ENCODE data around the gene PGM2L1.
"Not testable (repeated sequence)": the region's sequence is repeated elsewhere in the genome, so short reads cannot be mapped to it uniquely, and the experiment has no call there.

PGM2L1 gene

DNA sequence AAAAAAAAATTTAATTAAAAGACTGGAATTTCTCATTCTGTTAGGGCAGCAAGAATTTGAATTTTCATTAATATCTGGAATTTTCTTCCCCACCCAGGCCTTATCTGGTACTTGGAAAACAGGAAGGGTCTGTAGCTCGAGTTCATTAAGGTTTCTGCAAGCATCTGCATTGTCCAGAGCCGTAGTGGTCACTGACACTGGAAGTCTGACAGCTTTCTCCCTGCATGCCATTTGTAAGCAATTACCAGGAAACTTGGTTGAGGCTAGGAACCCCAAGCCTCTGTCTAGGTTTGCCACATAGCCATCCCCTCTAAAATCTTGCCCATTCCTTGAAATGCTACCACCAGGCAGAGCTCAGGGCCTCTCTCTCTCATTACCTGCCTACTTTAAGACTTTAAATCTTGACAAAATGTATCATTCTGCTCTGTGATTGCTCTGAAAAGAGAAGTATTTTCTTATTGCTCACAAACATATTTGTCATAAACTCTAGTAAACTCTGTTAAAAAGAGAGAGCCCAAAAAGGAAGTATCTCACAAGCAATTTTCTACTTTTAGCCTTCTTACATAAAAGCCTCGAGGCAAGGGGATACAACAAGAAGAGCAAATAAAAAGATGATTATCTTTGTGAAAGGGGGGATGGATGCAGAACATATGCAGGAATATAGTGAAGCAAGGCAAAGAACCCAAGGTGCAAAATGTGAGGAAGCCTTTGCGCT lies 5.5 kb upstream of the PGM2L1 start:
- FAIRE-seq (no peak), DNase-seq (ENCODE audit: low spot score) (no peak)

DNA sequence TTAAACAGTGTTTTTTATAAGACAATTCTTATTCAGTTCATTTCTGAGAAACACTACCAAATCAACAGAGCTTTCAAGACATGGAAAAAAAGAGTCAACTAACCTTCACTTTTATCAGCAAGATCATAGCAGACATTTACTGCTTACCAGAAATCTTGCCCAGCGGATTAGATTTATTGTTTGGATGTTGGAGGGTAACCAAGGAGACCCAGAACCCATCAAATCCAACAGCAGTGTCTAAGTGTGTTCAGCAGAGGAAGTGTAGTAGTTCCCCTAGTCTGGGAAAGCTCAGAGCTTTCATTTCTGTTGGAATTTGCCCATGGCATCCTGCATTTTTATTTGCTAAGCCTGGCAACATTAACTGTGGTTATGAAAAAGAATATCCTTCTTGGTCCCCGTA lies 2.4 kb upstream of the PGM2L1 start:
- no peak for FAIRE-seq
- DNase-seq (ENCODE audit: low spot score) = no peak

GRCh38 chr11:74397501-74398243 lies 561 bp downstream of the PGM2L1 start:
- peak; percentile 39 for FAIRE-seq
- DNase-seq (ENCODE audit: low spot score) = peak; percentile 53

- no peak for DNase-seq (ENCODE audit: low spot score)
- FAIRE-seq = no peak
Observed at GRCh38 chr11:74392256-74392655, 6.0 kb downstream of the PGM2L1 start.

- DNase-seq (ENCODE audit: low spot score) = no peak
- FAIRE-seq = no peak
Observed at GRCh38 chr11:74391193-74391592, 7.0 kb downstream of the PGM2L1 start.

GRCh38 chr11:74390697-74391096 lies 7.5 kb downstream of the PGM2L1 start:
- FAIRE-seq = no peak
- DNase-seq (ENCODE audit: low spot score) = no peak

GRCh38 chr11:74388678-74389327 lies 9.4 kb downstream of the PGM2L1 start:
- DNase-seq (ENCODE audit: low spot score) (peak; percentile 11), FAIRE-seq (peak; percentile 57)

GRCh38 chr11:74384641-74385040 lies 13.6 kb downstream of the PGM2L1 start:
- DNase-seq (ENCODE audit: low spot score) = no peak
- FAIRE-seq = no peak

- FAIRE-seq = no peak
- no peak for DNase-seq (ENCODE audit: low spot score)
Observed at GRCh38 chr11:74380746-74381439, 17.3 kb downstream of the PGM2L1 start.

GRCh38 chr11:74377689-74378088 lies 20.5 kb downstream of the PGM2L1 start:
- DNase-seq (ENCODE audit: low spot score) (no peak), FAIRE-seq (no peak)

- DNase-seq (ENCODE audit: low spot score) (no peak), FAIRE-seq (no peak)
Observed at GRCh38 chr11:74373382-74373781, 24.9 kb downstream of the PGM2L1 start.

- no peak for FAIRE-seq
- DNase-seq (ENCODE audit: low spot score) = no peak
Observed at GRCh38 chr11:74371269-74372052, 26.8 kb downstream of the PGM2L1 start.

DNA sequence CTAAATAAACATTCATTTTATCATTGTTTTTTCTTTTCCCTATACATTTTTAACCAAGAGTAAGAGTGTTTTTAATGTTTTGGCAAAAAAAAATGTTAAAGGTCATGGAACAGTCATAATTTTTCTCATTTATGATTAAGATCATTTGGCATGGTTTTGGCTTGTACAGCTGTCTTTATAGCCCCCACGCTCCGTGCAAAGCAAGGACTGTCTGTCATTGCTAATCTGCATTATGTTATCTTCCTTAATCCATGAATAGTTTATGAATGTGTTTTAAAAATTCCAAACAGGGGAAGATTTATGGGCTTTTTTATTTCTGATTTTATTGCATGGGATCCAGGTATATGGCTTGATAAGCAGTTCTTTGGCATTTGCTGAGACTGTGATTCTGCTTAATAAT lies 28.1 kb downstream of the PGM2L1 start:
- no peak for FAIRE-seq
- no peak for DNase-seq (ENCODE audit: low spot score)

- FAIRE-seq (no peak), DNase-seq (ENCODE audit: low spot score) (no peak)
Observed at GRCh38 chr11:74367881-74368280, 30.4 kb downstream of the PGM2L1 start.

DNA sequence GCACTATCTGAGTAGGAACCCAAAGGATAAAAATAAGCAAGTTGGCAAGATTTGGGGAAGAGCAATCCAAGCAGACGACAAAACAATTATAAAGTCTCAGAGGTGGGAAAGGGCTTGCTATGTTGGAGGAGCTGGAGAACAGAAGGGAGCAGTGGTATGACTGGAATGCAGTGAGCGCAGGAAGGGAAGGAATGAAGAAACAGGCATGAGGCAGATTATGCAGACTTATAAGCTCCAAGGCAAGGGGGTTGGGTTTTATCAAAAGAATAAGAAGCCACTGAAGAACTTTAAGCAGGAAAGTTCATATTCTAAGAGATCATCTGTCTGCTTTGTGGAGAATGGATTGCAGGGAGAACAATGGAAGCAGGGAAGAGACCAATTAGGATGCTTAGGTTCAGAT lies 31.7 kb downstream of the PGM2L1 start:
- DNase-seq (ENCODE audit: low spot score) = no peak

DNA sequence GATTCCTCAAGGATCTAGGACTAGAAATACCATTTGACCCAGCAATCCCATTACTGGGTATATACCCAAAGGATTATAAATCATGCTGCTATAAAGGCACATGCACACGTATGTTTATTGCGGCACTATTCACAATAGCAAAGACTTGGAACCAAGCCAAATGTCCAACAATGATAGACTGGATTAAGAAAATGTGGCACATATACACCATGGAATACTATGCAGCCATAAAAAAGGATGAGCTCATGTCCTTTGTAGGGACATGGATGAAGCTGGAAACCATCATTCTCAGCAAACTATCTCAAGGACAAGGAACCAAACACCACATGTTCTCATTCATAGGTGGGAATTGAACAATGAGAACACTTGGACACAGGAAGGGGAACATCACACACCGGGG lies 32.4 kb downstream of the PGM2L1 start:
- not testable (repeated sequence) for FAIRE-seq; DNase-seq (ENCODE audit: low spot score)

More for the DNA sequence above, 31.7 kb downstream of the PGM2L1 start:
- FAIRE-seq = no peak

DNA sequence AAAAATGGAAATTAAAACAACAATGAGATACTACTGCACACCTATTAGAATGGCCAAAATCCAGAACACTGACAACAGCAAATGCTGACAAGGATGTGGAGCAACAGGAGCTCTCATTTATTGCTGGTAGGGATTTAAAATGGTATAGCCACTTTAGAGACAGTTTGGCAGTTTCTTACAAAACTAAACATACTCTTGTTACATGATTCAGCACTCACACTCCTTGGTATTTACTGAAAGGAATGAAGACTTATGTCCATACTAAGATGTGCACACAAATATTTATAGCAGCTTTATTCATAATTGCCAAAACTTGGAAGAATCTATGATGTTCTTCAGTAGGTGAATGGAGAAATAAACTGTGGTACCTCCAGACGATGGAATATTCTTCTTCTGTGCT lies 40.8 kb downstream of the PGM2L1 start:
- FAIRE-seq = no peak
- DNase-seq (ENCODE audit: low spot score) = no peak

GRCh38 chr11:74355626-74356025 lies 42.6 kb downstream of the PGM2L1 start:
- FAIRE-seq (no peak), DNase-seq (ENCODE audit: low spot score) (no peak)

GRCh38 chr11:74354036-74354435 lies 44.2 kb downstream of the PGM2L1 start:
- FAIRE-seq (no peak), DNase-seq (ENCODE audit: low spot score) (no peak)

GRCh38 chr11:74347381-74347780 lies 50.9 kb downstream of the PGM2L1 start:
- DNase-seq (ENCODE audit: low spot score) (no peak), FAIRE-seq (no peak)

DNA sequence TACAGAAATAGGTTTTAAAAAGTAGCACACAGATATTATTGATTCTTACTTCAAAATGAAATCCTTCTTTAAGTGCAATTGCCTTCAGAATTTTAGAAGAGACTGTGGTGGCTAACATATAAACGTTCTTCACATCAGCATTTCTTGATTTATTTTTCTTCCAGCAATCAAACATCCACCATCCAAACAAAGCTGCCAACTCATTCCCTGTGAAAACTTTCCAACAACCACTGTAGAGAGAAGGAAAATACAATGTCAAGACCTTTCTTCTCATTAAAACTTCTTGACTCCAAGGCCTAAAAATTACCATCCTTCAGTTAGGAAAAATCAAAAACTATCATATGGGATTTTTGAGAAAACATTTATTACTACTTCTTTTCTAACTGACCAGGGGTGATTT lies 52.8 kb downstream of the PGM2L1 start:
- DNase-seq (ENCODE audit: low spot score) = no peak
- no peak for FAIRE-seq

All from RCC 7860 (cell line).